GM19193 (cell line): ENCODE measurements around the gene PPP2R2B.

ENCODE experiments used
- POLR2A ChIP-seq: IDR thresholded peaks from 4 replicates; pipeline ENCODE4 v1.6.1; 2011; ENCODE audit not compliant: insufficient read depth, insufficient read length; ENCODE audit errors: extremely low read depth

PPP2R2B gene

DNA sequence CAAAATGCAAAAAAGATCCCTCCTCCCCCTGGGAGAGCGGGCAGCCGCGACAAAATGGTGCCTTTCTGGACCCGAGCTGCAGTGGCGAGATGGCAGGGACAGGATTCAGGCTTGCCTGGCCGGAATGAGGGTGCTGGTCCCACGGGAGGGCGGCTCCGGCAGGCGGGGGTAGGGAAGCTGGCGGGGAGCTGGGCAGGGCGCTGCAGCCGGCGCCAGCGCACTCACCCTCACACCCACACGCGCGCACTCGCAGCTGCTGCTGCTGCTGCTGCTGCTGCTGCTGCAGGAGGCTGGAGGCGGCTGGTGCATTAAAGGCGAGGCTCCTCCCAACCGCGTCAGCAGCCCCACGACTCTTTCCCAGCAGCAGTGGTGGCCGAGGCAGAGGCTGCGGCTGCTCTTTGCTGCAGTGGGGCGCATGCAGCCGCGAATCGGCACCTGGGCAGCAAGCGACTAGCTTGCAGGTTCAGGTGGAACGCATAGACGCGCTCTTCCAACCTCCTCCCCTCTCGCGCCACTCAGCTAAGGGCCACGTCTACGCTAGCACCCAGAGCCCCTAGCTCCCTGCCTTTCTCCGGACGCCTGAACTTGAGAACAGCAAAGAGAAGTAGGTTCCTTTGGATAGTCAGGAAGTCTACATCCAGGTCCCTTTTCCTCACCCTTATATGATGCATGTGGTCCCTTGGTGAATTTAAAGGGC is at the start of gene PPP2R2B:
Gene PPP2R2B (minus strand): TSS at position 282 of the 697 bp plus-strand sequence.
- TF ChIP-seq POLR2A, result no peak

DNA sequence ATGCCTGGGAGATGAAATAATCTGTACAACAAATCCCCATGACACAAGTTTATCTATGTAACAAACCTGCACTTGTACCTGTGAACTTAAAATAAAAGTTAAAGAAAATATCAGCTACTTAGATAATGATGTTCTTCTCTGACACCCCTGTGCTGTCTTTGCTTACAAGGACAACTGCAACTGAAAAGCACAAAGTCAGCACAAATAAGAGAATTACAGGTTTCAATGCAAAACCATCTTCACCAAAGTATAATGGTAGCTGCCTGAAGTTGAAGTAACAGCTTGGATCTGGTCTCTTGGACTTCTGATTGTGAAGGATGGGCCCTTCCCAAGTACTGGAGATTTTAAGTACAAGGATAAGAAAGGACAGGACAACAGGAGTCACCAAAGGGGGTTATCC is 45.6 kb upstream of the PPP2R2B start:
- TF ChIP-seq POLR2A, result no peak

DNA sequence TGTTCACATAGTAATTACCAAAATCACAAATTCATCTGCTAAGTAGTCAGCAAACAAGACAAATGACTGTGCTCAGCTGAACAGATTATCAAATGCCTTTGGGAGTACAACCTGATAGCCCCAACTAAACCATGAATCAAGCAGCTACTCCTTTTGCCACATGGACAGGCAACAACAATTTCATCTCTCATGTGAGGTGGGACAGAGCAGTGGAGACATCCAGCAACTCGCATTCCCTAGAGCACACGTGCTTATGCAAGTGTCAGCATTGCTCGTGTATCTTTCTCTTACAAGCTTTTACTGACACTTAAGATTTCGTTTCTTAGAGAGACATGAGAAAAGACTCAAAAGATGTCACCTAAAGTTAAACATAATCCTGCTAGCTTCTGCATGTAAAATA is 42.7 kb upstream of the PPP2R2B start:
- no peak for TF ChIP-seq POLR2A

DNA sequence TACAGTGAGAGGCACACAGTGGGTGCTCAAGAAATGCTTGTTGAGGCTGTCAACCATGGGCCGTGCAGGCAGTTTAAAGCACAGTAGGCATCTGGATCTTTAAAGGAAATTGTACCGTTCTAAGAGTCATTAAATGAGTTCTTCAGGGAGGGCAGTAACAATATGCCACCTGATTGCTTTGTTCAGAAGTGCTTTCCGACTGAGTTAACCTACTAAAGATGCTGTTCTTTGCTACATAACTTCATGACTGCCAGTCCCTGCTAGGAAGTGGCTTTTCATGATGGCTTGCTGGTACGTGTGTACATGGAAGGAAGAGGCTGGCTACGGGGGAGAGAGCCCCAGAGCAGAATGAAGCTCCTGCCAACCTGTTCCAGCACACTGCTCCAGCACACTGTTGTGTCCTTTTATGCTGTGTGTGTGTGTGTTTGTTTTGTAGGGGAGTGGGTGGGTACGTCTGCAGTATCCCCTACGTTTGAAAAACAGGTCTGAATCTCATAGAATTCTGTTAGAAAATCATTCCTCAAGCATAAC is 41.9 kb upstream of the PPP2R2B start:
- TF ChIP-seq POLR2A, result no peak

DNA sequence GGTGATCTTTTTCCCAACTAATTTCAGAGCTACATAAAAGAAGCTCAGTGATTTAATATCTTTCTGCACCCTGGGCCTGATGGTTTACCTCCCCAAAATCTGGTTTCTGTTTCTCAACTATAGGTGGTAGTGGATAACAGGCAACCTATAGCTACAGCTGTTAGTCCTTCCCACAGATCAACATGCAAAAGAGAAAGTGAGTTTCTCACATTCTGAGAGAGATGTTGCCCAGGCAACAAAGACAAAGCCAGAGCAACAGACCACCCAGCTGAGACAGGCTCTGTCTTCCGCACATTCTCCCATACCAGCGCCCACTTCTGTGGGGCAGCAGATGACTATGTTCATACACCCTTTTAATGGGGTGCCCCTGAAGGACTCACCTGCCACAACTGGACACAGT is 40.7 kb upstream of the PPP2R2B start:
- TF ChIP-seq POLR2A, result no peak

DNA sequence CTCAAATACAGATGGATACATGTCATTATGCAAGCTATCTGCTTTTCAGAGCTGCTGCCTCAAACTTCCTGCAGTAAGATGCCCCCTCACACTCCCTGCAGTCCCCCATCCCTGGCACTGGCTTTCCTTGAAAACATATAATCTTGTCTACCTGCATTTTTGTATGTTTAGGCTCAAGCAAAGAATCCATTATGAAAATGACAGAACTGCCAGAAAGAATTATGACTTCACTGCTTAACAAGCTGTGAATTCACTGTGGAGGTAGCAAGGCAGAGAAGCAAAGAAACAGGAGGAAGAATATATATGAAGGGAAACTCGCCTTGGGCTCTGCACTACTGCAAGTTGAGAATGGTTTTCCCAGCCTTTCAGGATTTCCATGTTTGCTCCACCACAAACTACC is 39.4 kb upstream of the PPP2R2B start:
- no peak for TF ChIP-seq POLR2A

DNA sequence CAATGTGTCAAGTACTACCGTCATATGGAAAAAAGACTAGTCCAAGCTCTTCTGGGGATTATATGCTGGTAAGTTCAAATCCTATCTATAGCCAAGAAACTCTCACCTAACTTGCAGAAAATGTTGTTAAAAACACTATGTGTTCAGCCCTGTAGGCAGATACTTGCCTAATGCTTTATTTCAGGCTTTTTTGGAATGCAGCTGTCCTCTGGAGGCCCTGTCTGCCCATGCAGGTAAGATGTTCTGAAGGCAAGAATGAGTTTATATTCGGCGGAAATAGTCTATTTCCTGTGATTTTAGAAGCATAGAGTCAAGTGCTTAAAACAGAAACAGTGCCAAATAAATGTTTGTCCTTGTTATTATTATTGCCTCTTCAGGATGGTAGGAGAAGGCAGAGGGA is 34.3 kb upstream of the PPP2R2B start:
- no peak for TF ChIP-seq POLR2A

DNA sequence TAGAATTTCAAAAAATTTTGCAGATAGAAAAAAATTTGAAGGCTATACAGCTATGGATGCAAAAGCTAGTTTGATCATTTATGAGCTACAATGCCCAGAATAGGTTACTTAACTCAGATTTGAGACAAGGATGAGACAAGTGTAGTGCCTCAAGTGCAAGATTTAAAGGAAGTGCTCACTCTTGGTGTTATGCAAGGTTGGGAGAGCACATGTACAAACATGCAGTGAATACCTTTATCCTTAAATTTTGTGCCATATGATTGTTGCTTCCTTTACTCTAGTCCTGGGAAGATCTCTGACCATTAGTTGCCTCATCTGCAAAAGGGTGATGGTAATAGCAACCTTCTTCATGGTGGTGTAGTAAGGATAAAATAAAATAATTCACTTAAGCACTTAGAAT is 31.7 kb upstream of the PPP2R2B start:
- TF ChIP-seq POLR2A, result no peak

DNA sequence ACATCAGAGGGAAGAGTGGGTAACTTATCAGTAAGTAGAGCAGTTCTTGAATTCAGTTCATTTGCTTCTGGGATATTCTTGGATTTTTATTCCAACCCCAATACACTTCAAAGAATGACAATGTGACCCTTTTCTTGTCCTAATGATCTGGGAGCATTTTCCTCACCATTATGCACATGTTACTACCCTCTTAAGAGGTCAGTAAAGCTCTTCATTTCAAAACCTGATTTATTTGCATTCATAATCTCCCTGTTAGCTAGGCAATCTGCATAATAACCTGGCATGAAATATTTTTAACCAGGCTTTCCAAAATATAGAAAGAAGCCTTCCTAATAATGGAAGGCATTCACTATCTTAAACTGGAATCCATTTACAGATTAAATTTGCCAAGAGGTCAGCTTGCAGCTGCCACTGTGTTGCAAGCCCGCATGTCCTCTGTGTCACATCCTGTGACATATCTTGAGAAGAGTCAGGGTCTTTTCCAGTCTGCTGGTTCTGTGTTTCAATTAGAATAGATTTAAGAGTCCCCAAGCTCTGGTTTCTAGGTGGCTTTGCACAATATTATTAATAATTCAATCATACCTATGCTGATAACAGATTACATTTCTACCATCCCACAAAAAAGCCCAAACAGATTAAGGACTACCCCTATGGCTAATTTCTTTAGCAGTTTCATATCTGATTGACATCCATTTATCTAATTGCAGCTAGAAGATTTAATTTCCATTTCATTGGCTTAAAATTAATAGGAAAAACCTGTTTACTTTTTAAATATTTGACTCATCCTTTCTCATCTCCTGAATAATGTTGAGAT is 30.9 kb upstream of the PPP2R2B start:
- TF ChIP-seq POLR2A, result no peak

DNA sequence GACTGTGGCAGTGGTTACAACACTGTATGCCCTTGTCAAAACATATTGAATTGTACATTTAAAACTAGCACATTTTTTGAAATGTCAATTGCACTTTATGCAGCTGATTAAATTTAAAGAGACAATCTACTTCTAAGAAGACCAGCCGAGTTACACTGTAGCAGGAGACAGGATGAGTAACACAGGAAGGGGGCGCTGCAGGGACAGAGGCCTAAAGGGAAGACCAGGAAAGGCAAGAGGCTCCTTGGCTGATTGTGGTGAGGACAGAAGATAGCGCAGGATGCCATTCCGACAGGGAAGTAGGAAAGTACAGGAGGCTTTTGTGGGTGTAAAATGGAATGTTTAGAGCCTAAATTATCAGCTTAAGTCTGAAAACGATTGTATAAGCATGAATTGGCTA is 28.2 kb upstream of the PPP2R2B start:
- TF ChIP-seq POLR2A, result no peak

DNA sequence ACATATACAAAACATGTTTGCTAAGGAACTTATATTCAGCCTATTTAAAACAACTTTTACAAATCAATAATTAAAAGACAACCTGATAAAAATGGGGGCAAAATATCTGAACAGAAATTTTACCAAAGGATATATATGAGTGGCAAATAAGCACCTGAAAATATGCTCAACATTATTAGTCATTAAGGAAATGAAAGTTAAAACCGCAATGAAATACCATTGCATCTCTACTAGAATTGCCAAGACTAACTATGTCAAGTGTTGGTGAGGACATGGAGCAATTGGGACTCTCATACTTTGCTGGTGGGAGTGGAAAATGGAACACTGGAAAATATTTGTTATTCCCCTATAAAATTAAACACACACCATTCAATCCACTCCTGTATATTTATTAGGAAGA is 26.3 kb upstream of the PPP2R2B start:
- no peak for TF ChIP-seq POLR2A

DNA sequence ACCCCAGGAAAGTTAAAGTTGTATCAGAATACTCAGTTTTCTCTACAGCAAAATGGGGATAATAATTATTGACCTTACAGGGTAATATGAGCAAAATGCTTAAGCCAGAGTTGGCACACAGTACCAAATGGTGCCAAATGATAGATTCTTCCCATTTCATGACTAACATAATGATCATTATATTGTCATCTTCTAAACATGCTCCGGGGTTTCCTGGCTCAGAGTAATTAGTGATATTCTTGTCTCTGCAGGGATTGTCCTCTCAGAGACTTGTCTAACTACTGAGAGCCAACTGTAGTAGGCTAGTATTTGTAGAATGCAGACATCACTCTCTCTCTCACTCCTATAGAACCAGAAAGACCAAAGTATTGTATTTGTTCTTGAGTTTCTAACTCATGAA is 25.2 kb upstream of the PPP2R2B start:
- no peak for TF ChIP-seq POLR2A

DNA sequence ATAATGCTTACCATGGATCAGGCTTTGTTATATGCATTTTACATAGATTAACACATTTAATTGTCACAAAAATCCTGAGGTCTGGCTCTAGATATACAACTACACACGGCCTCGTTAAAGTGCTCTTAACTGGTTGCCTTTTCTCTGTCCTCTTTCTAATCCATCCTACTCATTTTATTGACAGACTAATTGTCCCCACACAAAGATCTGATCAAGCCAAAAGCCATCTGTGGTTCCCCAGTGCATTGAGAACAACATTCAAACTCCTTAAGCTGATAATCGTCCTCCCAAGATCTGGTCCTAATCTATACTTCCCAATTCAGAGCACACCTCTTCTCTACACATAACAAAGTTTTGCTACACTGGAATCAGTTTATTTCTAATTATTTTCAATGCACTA is 23.9 kb upstream of the PPP2R2B start:
- no peak for TF ChIP-seq POLR2A

DNA sequence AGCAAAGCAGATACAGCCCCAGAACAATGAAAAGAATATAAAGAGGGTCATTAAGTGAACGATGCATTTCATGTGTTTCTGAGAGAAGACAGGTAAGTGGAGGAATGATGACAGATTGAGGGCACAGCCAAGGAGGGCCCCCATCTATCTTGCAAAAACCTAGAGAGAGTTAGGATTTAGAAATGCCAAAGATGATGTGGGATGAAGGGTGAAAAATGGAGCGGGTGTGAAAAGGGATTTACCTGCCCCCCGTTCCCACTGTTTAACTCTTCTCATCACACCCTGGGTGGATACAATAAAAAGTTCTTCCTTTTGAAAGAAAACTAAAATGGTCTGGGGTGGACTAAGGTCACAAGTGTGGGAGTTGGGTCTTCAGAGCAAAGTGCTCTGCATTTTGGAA is 18.5 kb upstream of the PPP2R2B start:
- TF ChIP-seq POLR2A, result no peak

DNA sequence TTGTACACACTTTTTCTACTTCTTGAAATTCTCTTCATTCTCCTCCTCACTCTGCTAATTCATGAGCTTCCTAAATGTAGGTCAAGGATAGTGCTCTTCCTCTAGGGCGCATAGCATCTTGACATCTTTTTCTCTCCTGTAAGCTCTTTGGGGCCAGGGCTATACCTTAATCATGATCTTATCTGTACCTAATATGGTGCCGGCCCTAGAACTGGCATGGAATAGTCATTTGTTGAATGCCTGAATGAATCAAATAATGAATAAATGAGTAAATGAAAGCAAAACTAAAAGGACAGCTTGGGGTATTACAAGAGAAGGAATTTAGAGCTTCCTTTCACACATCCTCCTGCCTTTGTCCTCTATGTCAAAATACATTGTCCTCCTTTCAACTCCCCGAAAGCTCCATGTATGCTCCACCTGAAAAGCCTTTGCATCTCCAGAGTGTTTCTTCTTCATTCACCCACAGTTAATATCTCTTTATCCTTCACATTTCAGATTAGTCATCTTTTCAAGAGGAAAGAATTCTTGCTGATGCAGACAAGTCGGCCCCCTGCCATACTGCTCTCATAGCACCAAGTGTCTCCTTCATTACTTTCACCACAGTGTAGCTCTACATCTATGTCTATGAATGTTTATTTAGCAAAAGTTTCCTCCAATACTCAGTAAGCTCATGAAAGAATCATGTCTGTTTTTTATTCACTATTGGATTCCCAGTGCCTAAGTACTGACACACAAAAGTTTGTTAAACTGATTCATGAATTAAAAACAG is 16.4 kb upstream of the PPP2R2B start:
- TF ChIP-seq POLR2A, result no peak
